Measurements from ENCODE around the gene RCOR2. TPM values are rescaled to one million over a fixed set of nuclear protein-coding genes. Genes with fewer than 3 reads are reported as not detected.

RCOR2 gene
- total and polyA plus RNA-seq, 2 of the 13 experiments (the other 11 are each of a cell fraction or from before 2014, with no cell fraction given), result 8.3 to 8.5 TPM

DNA sequence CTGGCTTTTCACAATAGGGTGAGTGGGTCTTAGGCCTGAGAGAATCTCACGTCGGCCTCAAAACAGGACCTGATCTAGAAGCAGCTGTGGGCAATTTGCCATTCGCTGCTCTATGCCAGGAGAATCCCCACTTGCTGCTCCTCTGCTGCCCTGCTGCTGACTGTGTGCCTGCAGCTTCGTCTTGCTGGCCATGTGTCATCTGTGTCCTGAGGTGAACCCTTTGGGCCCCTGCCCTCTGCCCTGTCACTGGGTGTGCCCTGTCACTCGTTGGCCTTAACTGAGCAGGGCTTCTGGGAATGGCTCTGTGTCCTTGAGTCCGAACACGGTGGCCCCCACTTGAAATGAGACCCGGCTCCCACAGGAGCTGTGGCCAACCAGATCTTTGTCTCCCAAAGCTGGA lies 28.0 kb upstream of the RCOR2 start (continued):
- TF ChIP-seq, protein P1, sequence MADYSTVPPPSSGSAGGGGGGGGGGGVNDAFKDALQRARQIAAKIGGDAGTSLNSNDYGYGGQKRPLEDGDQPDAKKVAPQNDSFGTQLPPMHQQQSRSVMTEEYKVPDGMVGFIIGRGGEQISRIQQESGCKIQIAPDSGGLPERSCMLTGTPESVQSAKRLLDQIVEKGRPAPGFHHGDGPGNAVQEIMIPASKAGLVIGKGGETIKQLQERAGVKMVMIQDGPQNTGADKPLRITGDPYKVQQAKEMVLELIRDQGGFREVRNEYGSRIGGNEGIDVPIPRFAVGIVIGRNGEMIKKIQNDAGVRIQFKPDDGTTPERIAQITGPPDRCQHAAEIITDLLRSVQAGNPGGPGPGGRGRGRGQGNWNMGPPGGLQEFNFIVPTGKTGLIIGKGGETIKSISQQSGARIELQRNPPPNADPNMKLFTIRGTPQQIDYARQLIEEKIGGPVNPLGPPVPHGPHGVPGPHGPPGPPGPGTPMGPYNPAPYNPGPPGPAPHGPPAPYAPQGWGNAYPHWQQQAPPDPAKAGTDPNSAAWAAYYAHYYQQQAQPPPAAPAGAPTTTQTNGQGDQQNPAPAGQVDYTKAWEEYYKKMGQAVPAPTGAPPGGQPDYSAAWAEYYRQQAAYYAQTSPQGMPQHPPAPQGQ (CRISPR knock-in tag; IDR thresholded peaks at IDR 0.05; ENCODE audit: borderline replicate concordance), result no peak
- no peak for TF ChIP-seq YY1 (IDR thresholded peaks at IDR 0.05; ENCODE audit: insufficient read depth, insufficient replicate concordance, low read depth, low read length)
- TF ChIP-seq, protein P2, sequence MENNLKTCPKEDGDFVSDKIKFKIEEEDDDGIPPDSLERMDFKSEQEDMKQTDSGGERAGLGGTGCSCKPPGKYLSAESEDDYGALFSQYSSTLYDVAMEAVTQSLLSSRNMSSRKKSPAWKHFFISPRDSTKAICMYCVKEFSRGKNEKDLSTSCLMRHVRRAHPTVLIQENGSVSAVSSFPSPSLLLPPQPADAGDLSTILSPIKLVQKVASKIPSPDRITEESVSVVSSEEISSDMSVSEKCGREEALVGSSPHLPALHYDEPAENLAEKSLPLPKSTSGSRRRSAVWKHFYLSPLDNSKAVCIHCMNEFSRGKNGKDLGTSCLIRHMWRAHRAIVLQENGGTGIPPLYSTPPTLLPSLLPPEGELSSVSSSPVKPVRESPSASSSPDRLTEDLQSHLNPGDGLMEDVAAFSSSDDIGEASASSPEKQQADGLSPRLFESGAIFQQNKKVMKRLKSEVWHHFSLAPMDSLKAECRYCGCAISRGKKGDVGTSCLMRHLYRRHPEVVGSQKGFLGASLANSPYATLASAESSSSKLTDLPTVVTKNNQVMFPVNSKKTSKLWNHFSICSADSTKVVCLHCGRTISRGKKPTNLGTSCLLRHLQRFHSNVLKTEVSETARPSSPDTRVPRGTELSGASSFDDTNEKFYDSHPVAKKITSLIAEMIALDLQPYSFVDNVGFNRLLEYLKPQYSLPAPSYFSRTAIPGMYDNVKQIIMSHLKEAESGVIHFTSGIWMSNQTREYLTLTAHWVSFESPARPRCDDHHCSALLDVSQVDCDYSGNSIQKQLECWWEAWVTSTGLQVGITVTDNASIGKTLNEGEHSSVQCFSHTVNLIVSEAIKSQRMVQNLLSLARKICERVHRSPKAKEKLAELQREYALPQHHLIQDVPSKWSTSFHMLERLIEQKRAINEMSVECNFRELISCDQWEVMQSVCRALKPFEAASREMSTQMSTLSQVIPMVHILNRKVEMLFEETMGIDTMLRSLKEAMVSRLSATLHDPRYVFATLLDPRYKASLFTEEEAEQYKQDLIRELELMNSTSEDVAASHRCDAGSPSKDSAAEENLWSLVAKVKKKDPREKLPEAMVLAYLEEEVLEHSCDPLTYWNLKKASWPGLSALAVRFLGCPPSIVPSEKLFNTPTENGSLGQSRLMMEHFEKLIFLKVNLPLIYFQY (CRISPR knock-in tag; IDR thresholded peaks at IDR 0.05; ENCODE audit: borderline replicate concordance), result no peak
- no peak for TF ChIP-seq ZNF878 (CRISPR knock-in tag; IDR thresholded peaks at IDR 0.05)
- TF ChIP-seq, protein P3, sequence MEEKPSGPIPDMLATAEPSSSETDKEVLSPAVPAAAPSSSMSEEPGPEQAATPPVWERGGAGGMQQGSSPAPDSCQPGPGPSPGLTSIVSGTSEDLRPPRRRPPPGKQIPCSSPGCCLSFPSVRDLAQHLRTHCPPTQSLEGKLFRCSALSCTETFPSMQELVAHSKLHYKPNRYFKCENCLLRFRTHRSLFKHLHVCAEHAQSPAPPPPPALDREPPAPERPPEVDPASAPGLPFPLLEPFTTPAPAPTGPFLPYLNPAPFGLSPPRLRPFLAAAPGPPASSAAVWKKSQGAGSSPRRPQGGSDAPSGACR (CRISPR knock-in tag; IDR thresholded peaks at IDR 0.05), result no peak
- no peak for TF ChIP-seq ZNF138 (CRISPR knock-in tag; IDR thresholded peaks at IDR 0.05; ENCODE audit: low read depth)
- TF ChIP-seq HNF4A (CRISPR knock-in tag; IDR thresholded peaks at IDR 0.05), result peak; percentile 68
- no peak for TF ChIP-seq TBP (CRISPR knock-in tag; IDR thresholded peaks at IDR 0.05)
- TF ChIP-seq, protein P4, sequence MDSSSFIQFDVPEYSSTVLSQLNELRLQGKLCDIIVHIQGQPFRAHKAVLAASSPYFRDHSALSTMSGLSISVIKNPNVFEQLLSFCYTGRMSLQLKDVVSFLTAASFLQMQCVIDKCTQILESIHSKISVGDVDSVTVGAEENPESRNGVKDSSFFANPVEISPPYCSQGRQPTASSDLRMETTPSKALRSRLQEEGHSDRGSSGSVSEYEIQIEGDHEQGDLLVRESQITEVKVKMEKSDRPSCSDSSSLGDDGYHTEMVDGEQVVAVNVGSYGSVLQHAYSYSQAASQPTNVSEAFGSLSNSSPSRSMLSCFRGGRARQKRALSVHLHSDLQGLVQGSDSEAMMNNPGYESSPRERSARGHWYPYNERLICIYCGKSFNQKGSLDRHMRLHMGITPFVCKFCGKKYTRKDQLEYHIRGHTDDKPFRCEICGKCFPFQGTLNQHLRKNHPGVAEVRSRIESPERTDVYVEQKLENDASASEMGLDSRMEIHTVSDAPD (CRISPR knock-in tag; IDR thresholded peaks at IDR 0.05), result no peak
- no peak for TF ChIP-seq ZNF709 (CRISPR knock-in tag; IDR thresholded peaks at IDR 0.05)
- no peak for TF ChIP-seq BRCA1 (CRISPR knock-in tag; IDR thresholded peaks at IDR 0.05)
- TF ChIP-seq, protein P5, sequence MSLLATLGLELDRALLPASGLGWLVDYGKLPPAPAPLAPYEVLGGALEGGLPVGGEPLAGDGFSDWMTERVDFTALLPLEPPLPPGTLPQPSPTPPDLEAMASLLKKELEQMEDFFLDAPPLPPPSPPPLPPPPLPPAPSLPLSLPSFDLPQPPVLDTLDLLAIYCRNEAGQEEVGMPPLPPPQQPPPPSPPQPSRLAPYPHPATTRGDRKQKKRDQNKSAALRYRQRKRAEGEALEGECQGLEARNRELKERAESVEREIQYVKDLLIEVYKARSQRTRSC (CRISPR knock-in tag; IDR thresholded peaks at IDR 0.05; ENCODE audit: low read depth), result no peak
- TF ChIP-seq SAP130 (CRISPR knock-in tag; IDR thresholded peaks at IDR 0.05; ENCODE audit: low read depth), result peak; percentile 89
- TF ChIP-seq ZNF354B (CRISPR knock-in tag; IDR thresholded peaks at IDR 0.05), result no peak
- TF ChIP-seq KDM1A (CRISPR knock-in tag; IDR thresholded peaks at IDR 0.05), result no peak
- TF ChIP-seq PCBP1 (IDR thresholded peaks at IDR 0.05; ENCODE audit: borderline replicate concordance, low read depth, low read length), result no peak
- no peak for TF ChIP-seq GTF3A (CRISPR knock-in tag; conservative IDR thresholded peaks at IDR 0.05)
- no peak for TF ChIP-seq PLRG1 (conservative IDR thresholded peaks at IDR 0.05)
- TF ChIP-seq ZNF75D (CRISPR knock-in tag; IDR thresholded peaks at IDR 0.05; ENCODE audit: borderline replicate concordance), result no peak
- TF ChIP-seq ZFP36L2 (CRISPR knock-in tag; IDR thresholded peaks at IDR 0.05), result no peak
- TF ChIP-seq TEAD2 (CRISPR knock-in tag; IDR thresholded peaks at IDR 0.05), result no peak
- no peak for TF ChIP-seq THYN1 (CRISPR knock-in tag; IDR thresholded peaks at IDR 0.05; ENCODE audit: borderline replicate concordance, low read depth)
- TF ChIP-seq ISX (CRISPR knock-in tag; conservative IDR thresholded peaks at IDR 0.05), result no peak
- no peak for TF ChIP-seq HNRNPLL (IDR thresholded peaks at IDR 0.05; ENCODE audit: low read depth, low read length, poor library complexity, severe bottlenecking)

All from HepG2 (cell line).